GM12874 (cell line): ENCODE measurements around the gene LTBP2.

Experiments used
- TF ChIP-seq, protein P1 (sequence below): IDR thresholded peaks from 2 replicates; pipeline ENCODE4 v1.5.1; 2011; ENCODE audit warnings: low read depth, mild to moderate bottlenecking, control low read depth, low read length, moderate library complexity; ENCODE audit not compliant: insufficient read depth

Gene LTBP2

DNA sequence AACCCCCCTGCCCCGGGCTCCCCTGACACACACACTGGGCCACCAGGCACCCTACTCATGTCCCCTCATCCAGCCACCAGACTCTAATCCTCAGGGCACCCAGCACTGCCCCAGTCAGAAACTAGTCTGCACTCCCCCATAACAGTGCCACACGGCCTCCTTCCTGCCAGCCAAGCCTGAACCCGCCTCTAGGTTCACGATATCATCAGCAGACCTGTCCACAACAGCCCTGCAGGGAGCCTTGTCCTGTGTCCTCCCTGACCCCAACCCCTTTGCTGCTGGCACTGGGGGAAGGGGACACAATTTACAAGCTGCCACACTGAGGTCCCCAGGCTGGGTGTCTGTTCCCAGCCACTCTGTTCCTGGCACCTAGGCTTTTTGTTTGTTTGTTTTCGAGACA, 33.6 kb downstream of the LTBP2 start:
- TF ChIP-seq, protein P1, sequence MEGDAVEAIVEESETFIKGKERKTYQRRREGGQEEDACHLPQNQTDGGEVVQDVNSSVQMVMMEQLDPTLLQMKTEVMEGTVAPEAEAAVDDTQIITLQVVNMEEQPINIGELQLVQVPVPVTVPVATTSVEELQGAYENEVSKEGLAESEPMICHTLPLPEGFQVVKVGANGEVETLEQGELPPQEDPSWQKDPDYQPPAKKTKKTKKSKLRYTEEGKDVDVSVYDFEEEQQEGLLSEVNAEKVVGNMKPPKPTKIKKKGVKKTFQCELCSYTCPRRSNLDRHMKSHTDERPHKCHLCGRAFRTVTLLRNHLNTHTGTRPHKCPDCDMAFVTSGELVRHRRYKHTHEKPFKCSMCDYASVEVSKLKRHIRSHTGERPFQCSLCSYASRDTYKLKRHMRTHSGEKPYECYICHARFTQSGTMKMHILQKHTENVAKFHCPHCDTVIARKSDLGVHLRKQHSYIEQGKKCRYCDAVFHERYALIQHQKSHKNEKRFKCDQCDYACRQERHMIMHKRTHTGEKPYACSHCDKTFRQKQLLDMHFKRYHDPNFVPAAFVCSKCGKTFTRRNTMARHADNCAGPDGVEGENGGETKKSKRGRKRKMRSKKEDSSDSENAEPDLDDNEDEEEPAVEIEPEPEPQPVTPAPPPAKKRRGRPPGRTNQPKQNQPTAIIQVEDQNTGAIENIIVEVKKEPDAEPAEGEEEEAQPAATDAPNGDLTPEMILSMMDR: no peak

DNA sequence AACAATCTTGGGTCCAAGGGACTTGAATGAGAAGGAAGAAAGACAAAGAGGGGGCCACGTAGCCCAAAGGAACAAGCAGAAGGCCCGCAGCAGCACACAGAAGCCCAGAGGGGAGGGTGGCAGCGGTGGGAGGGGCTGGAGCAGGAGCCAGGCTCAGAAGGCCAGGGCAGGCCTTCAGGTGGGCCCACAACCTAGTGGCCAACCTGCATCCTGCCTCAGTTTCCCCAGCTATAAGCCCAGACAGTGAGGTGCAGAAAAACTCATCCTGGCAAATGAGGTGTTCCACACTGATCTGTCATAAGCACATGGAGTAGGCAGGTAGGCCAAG, 34.1 kb downstream of the LTBP2 start:
- TF ChIP-seq, protein P1: no peak

DNA sequence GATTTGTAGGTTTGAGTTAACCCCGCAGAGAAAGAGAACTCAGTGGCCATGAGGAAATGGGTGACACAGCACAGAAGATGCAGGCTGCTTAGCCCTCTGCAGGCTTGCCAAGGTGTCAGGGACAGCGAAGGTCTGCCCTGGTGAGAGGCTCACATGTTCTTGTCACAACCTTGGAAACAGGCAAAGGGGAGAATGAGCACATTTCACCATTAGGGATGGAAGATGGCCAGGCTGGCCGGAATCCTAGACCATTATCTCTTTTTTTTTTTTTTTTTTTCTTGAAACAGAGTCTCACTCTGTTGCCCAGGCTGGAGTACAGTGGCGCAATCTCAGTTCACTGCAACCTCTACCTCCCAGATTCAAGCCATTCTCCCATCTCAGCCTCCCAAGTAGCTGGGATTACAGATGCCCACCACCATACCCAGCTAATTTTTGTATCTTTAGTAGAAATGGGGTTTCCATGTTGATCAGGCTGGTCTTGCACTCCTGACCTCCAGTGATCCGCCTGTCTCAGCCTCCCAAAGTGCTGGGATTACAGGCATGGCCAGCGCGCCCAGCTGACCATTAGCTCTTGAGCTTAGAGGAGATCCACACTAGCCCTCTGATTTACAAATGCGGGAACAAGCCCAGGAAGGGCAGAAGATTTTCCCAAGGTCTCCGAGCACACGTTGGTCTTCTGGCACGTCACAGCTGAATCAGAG, 34.6 kb downstream of the LTBP2 start:
- TF ChIP-seq, protein P1: no peak

DNA sequence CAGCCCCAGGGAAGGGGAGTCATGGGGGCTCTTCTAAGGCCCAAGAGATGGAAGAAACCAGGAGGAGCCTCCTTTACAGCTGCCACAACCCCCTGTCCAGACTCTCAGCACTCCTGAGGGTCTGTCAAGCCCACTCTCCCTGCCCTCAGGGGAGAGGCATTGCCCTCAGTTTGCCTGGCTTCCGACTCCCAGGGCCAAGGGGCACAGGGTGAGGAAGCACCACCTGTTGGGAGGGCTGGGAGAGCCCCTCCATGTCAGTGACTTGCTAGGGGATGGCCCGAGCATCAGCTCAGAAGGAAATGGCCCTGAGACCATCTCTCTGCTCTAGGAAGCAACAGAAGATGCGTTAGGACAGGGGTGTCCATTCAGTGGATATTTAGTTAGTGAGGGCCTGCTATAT, 36.1 kb downstream of the LTBP2 start:
- TF ChIP-seq, protein P1: no peak

DNA sequence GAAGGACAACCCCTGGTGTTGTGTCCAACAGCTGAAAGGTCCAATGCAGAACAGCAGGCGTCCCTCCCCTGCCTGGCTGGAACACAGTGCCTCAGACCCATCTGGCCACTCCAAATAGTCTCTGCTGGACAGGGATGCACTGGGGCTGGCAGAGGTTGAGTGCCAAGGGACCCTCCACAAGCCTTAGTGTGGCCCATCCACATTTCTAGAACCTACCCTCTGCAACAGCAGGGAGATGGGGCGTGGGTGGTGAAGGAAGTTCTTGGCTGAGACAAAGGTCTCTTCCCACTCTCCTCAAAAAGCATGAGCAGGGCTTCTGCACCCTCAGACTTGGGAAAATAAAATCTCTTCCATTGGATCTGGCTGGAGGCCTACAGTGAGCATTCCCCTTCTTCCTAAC, 36.5 kb downstream of the LTBP2 start:
- TF ChIP-seq, protein P1: no peak

DNA sequence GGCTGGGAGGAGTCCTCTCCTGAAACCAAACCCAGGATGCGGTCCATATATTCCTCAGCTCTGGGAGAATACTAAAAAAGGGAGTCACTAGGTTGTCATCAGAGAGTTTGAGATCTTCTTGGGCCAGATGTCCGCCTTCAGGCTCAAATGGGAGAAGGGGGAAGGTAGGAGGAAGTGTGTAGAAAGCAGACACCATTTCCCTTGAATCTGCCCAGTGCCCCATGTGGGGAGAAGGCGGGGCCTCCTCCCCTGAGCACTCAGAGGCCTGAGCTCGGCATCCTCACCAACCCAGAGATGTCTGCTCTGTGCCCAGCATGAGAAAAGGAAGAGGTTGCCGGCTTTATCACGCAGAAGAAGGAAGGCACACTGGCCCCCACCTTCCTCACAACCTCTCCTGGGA, 37.3 kb downstream of the LTBP2 start:
- TF ChIP-seq, protein P1: no peak

DNA sequence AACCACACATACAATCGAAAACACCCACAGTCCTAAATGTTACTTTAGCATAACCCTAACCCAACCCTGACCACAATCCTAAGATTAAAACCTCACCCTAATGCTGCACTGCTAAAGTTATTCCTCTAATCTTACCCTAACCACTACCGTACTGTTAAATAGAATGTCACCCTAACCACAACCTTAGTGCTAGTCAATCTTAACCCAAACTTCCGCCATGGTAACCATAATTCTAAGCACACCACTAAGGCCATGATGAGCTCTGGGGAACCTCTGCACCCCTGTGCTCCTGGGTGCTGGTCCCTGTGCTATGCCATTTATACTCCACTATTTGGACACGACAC, 38.0 kb downstream of the LTBP2 start:
- TF ChIP-seq, protein P1: no peak
